WTC11 (cell line): ENCODE measurements around the gene CREB3. TPM values are rescaled to one million over a fixed set of nuclear protein-coding genes. Genes with fewer than 3 reads are reported as not detected.

Experiments used
- ATAC-seq: fragments of 200-7000 bp; cut with Tn5 transposase; 2 replicates; pipeline ENCODE4 v1.10.0; 2021; ENCODE audit warnings: mild to moderate bottlenecking, moderate library complexity
- CTCF ChIA-PET: fragments of 300-600 bp; sonication (Branson Sonifier 250); formaldehyde crosslinking; loops from one replicate; lab custom pipeline; 2021; ENCODE audit warnings: antibody characterized with exemption; lab: Charles Lee
- POLR2A ChIA-PET: fragments of 350-600 bp; sonication (Branson Sonifier 250); formaldehyde crosslinking; loops from one replicate; lab custom pipeline; 2021; ENCODE audit warnings: antibody characterized with exemption; lab: Charles Lee
- DNase-seq: peaks from one replicate; pipeline ENCODE4 v3.0.0; 2021; ENCODE audit warnings: low spot score
- H3K27ac Mint-ChIP-seq: 2 replicates; pipeline ENCODE4 v1.8.0; 2021; ENCODE audit warnings: mixed read lengths
- H3K27me3 Mint-ChIP-seq: 2 replicates; pipeline ENCODE4 v1.8.0; 2021; ENCODE audit warnings: low read depth, mild to moderate bottlenecking, moderate library complexity, mixed read lengths
- H3K36me3 Mint-ChIP-seq: 2 replicates; pipeline ENCODE4 v1.8.0; 2021; ENCODE audit warnings: mixed read lengths
- H3K4me1 Mint-ChIP-seq: 2 replicates; pipeline ENCODE4 v1.8.0; 2022; ENCODE audit warnings: mixed read lengths
- H3K4me3 Mint-ChIP-seq: 2 replicates; pipeline ENCODE4 v1.8.0; 2021; ENCODE audit warnings: mild to moderate bottlenecking, moderate library complexity, mixed read lengths
- H3K9me3 Mint-ChIP-seq: 2 replicates; pipeline ENCODE4 v1.8.0; 2021; ENCODE audit warnings: mixed read lengths
- ATF1 ChIP-seq: sonication (generic); formaldehyde crosslinking; IDR thresholded peaks from 2 replicates; pipeline ENCODE4 v1.8.1; 2023; ENCODE audit warnings: mild to moderate bottlenecking, moderate library complexity, missing genetic modification reagents
- CBFB ChIP-seq: sonication (generic); formaldehyde crosslinking; IDR thresholded peaks from 2 replicates; pipeline ENCODE4 v1.8.1; 2022; ENCODE audit warnings: mild to moderate bottlenecking, low read depth, missing genetic modification reagents
- CREB1 ChIP-seq: sonication (generic); formaldehyde crosslinking; IDR thresholded peaks from 2 replicates; pipeline ENCODE4 v1.8.0; 2023; ENCODE audit warnings: mild to moderate bottlenecking, missing genetic modification reagents
- KAT7 ChIP-seq: sonication (generic); formaldehyde crosslinking; IDR thresholded peaks from 2 replicates; pipeline ENCODE4 v1.8.1; 2023; ENCODE audit warnings: missing genetic modification reagents, mild to moderate bottlenecking, borderline replicate concordance
- MXD4 ChIP-seq: fragments of 250-450 bp; sonication (Bioruptor Pico); IDR thresholded peaks from 2 replicates; pipeline ENCODE4 v1.8.0; 2021; ENCODE audit warnings: mild to moderate bottlenecking, moderate library complexity, borderline replicate concordance
- MYBL2 ChIP-seq: sonication (generic); formaldehyde crosslinking; IDR thresholded peaks from 2 replicates; pipeline ENCODE4 v1.8.1; 2023; ENCODE audit warnings: mild to moderate bottlenecking, moderate library complexity, missing genetic modification reagents
- NFATC4 ChIP-seq: fragments of 250-450 bp; sonication (Bioruptor Pico); IDR thresholded peaks from 2 replicates; pipeline ENCODE4 v1.9.0; 2021; ENCODE audit warnings: mild to moderate bottlenecking
- NR1H2 ChIP-seq: sonication (generic); formaldehyde crosslinking; IDR thresholded peaks from 2 replicates; pipeline ENCODE4 v1.9.0; 2021; ENCODE audit warnings: mild to moderate bottlenecking, moderate library complexity, missing genetic modification reagents
- RELA ChIP-seq: sonication (generic); formaldehyde crosslinking; IDR thresholded peaks from 2 replicates; pipeline ENCODE4 v1.8.1; 2022; ENCODE audit warnings: missing genetic modification reagents, mild to moderate bottlenecking, borderline replicate concordance
- SOX15 ChIP-seq: fragments of 250-450 bp; sonication (Bioruptor Pico); IDR thresholded peaks from 2 replicates; pipeline ENCODE4 v1.9.0; 2021; ENCODE audit warnings: mild to moderate bottlenecking
- SP1 ChIP-seq: sonication (generic); formaldehyde crosslinking; conservative IDR thresholded peaks from 2 replicates; pipeline ENCODE4 v1.8.1; 2022; ENCODE audit warnings: missing genetic modification reagents
- TP53 ChIP-seq: sonication (generic); formaldehyde crosslinking; IDR thresholded peaks from 2 replicates; pipeline ENCODE4 v1.8.1; 2023; ENCODE audit warnings: mild to moderate bottlenecking, missing genetic modification reagents
- ZNF232 ChIP-seq: sonication (generic); formaldehyde crosslinking; IDR thresholded peaks from 2 replicates; pipeline ENCODE4 v1.8.0; 2022; ENCODE audit warnings: mild to moderate bottlenecking, missing genetic modification reagents
- ZNF317 ChIP-seq: sonication (generic); formaldehyde crosslinking; IDR thresholded peaks from 2 replicates; pipeline ENCODE4 v1.8.1; 2023; ENCODE audit warnings: low read depth, mild to moderate bottlenecking, moderate library complexity, missing genetic modification reagents, borderline replicate concordance
- ZNF416 ChIP-seq: fragments of 250-450 bp; sonication (Bioruptor Pico); IDR thresholded peaks from 2 replicates; pipeline ENCODE4 v1.9.0; 2021; ENCODE audit warnings: mild to moderate bottlenecking, inconsistent platforms
- total RNA-seq: library from RNA; stranded (reverse); gene quantifications from 3 replicates; pipeline ENCODE4 v1.2.3, GENCODE V29; 2021
- TF ChIP-seq, protein P1 (sequence below): sonication (generic); formaldehyde crosslinking; IDR thresholded peaks from 2 replicates; pipeline ENCODE4 v1.8.1; 2022; ENCODE audit warnings: mild to moderate bottlenecking, moderate library complexity, missing genetic modification reagents
- TF ChIP-seq, protein P2 (sequence below): sonication (generic); formaldehyde crosslinking; IDR thresholded peaks from 2 replicates; pipeline ENCODE4 v1.8.1; 2022; ENCODE audit warnings: low read depth, mild to moderate bottlenecking, moderate library complexity, missing genetic modification reagents, borderline replicate concordance
- TF ChIP-seq, protein P3 (sequence below): sonication (generic); formaldehyde crosslinking; IDR thresholded peaks from 2 replicates; pipeline ENCODE4 v1.8.1; 2023; ENCODE audit warnings: mild to moderate bottlenecking, missing genetic modification reagents, moderate library complexity
- TF ChIP-seq, protein P4 (sequence below): sonication (generic); formaldehyde crosslinking; IDR thresholded peaks from 2 replicates; pipeline ENCODE4 v1.8.1; 2022; ENCODE audit warnings: missing genetic modification reagents, borderline replicate concordance
- TF ChIP-seq, protein P5 (sequence below): fragments of 250-450 bp; sonication (Bioruptor Pico); conservative IDR thresholded peaks from 2 replicates; pipeline ENCODE4 v1.9.0; 2021; ENCODE audit warnings: mild to moderate bottlenecking
- TF ChIP-seq, protein P6 (sequence below): sonication (generic); formaldehyde crosslinking; conservative IDR thresholded peaks from 2 replicates; pipeline ENCODE4 v1.8.1; 2023; ENCODE audit warnings: mild to moderate bottlenecking, low read depth, missing genetic modification reagents, moderate library complexity
- TF ChIP-seq, protein P7 (sequence below): sonication (generic); formaldehyde crosslinking; IDR thresholded peaks from 2 replicates; pipeline ENCODE4 v1.8.0; 2022; ENCODE audit warnings: mild to moderate bottlenecking, missing genetic modification reagents
- TF ChIP-seq, protein P8 (sequence below): sonication (generic); formaldehyde crosslinking; IDR thresholded peaks from 2 replicates; pipeline ENCODE4 v1.8.1; 2023; ENCODE audit warnings: mild to moderate bottlenecking, missing genetic modification reagents

The CREB3 gene
- total RNA-seq, 1 experiment from 2014 or later, result 21.4 TPM

DNA sequence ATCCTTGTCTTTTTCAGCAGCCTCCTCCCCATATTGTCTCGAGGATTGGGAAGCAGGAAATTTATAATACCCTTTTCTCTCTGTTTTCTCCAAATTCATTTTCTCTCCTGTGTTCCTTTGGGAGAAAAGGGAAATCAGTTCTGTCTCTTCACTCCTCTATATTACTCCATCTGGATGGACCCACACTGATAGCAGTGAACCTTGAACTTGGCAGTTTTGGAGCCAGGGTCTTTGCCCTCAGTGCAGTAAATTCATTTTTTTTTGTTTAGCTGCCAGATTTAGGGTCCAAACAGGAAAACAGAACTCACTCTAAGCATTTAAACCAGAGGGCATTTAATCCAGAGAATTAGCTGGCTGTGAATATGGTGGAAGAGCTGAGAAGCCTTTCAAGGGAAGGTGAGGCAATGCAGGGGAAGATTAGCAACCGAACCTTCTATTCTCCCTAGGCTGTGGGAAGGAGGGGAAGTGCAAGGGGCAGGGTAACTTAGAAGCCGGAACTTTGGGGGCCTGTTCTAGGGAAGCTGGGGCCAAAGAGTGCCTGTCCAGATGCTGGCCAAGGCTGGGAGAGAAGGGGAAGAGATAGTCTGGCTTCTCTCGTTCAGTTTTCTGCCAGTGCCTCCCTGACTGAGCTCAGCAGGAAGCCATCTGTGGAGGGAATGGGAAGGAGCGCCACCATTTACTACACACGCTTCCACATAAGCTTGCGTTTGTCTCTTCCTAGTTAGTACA lies 42.6 kb downstream of the CREB3 start (continued):
- TF ChIP-seq, protein P1, sequence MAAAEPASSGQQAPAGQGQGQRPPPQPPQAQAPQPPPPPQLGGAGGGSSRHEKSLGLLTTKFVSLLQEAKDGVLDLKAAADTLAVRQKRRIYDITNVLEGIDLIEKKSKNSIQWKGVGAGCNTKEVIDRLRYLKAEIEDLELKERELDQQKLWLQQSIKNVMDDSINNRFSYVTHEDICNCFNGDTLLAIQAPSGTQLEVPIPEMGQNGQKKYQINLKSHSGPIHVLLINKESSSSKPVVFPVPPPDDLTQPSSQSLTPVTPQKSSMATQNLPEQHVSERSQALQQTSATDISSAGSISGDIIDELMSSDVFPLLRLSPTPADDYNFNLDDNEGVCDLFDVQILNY, result no peak
- TF ChIP-seq CBFB (CRISPR knock-in tag) (no peak), MYBL2 (no peak), NR1H2 (CRISPR knock-in tag) (no peak), KAT7 (no peak)
- TF ChIP-seq, protein P2, sequence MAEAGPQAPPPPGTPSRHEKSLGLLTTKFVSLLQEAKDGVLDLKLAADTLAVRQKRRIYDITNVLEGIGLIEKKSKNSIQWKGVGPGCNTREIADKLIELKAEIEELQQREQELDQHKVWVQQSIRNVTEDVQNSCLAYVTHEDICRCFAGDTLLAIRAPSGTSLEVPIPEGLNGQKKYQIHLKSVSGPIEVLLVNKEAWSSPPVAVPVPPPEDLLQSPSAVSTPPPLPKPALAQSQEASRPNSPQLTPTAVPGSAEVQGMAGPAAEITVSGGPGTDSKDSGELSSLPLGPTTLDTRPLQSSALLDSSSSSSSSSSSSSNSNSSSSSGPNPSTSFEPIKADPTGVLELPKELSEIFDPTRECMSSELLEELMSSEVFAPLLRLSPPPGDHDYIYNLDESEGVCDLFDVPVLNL, result no peak
- TF ChIP-seq, protein P3, sequence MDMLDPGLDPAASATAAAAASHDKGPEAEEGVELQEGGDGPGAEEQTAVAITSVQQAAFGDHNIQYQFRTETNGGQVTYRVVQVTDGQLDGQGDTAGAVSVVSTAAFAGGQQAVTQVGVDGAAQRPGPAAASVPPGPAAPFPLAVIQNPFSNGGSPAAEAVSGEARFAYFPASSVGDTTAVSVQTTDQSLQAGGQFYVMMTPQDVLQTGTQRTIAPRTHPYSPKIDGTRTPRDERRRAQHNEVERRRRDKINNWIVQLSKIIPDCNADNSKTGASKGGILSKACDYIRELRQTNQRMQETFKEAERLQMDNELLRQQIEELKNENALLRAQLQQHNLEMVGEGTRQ (CRISPR knock-in tag), result no peak
- TF ChIP-seq, protein P4, sequence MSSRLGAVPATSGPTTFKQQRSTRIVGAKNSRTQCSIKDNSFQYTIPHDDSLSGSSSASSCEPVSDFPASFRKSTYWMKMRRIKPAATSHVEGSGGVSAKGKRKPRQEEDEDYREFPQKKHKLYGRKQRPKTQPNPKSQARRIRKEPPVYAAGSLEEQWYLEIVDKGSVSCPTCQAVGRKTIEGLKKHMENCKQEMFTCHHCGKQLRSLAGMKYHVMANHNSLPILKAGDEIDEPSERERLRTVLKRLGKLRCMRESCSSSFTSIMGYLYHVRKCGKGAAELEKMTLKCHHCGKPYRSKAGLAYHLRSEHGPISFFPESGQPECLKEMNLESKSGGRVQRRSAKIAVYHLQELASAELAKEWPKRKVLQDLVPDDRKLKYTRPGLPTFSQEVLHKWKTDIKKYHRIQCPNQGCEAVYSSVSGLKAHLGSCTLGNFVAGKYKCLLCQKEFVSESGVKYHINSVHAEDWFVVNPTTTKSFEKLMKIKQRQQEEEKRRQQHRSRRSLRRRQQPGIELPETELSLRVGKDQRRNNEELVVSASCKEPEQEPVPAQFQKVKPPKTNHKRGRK (CRISPR knock-in tag), result no peak

DNA sequence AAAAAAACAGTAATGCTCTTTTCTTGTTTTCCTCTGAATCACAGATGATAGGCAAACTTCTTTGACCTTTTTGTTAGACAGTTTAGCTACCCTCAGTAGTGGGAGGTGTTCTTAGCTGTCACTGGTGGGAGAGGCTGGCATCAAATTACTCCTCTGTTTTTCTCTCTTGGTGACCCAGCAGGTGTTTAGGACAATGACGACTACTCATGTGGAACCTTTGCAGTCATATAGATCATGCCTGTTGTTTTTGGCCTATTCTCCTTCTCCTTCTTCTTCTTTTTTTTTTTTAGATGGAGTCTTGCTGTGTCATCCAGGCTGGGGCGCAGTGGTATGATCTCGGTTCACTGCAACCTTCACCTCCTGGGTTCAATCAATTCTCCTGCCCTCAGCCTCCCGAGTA lies 43.6 kb downstream of the CREB3 start:
- no peak for DNase-seq
- Mint-ChIP-seq H3K9me3 (no peaks in the 10 kb centered on the region; the same call in 1 of the 2 replicates), H3K4me1 (peaks cover 18% of the 10 kb centered on the region), H3K4me3 (no peak overlapping the region), H3K27ac (no peak overlapping the region), H3K36me3 (peaks cover 5% of the 10 kb centered on the region; the same call in 1 of the 2 replicates), H3K27me3 (no peaks in the 10 kb centered on the region)
- ChIA-PET POLR2A (interaction anchor here (1.2 kb wide), 1 partner anchor 27 kb away, joined by 3 read pairs; the partner anchor contains the start of genes GBA2 and RGP1), CTCF (interaction anchor here (0.9 to 4.0 kb wide), 14 partner anchors 14 to 127 kb away, joined by 3 to 40 read pairs (median 5); partner anchors contain the start of genes GBA2, HINT2, RGP1 and SPAG8)
- no peak for ATAC-seq
- TF ChIP-seq, protein P5, sequence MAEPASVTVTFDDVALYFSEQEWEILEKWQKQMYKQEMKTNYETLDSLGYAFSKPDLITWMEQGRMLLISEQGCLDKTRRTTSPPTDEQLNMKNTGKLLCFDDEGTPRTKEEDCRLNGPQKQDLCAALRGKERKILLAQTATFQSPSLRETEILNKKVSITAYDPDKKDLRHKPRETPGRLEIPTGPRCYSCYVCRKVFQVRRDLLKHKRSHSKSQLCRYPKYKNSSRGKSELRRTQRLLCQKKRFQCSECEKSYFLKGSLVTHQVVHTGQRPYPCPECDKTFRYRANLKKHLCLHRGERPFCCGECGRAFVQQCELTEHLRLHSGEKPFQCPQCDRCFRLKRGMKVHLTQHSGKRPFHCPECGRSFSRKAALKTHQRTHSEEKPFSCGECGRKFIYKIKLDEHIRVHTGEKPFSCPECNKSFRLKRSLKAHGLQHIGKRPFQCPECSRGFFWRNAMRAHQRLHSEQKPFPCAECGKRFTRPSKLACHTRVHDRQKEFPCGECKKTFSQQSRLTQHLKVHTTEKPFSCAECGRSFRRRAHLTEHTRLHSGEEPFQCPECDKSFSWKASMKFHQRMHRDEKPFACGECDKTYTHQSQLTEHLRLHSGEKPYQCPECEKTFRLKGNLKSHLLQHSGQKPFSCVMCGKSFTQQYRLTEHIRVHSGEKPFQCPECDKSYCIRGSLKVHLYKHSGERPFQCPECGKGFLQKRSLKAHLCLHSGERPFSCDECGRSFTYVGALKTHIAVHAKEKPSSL (CRISPR knock-in tag), result no peak
- TF ChIP-seq, protein P6, sequence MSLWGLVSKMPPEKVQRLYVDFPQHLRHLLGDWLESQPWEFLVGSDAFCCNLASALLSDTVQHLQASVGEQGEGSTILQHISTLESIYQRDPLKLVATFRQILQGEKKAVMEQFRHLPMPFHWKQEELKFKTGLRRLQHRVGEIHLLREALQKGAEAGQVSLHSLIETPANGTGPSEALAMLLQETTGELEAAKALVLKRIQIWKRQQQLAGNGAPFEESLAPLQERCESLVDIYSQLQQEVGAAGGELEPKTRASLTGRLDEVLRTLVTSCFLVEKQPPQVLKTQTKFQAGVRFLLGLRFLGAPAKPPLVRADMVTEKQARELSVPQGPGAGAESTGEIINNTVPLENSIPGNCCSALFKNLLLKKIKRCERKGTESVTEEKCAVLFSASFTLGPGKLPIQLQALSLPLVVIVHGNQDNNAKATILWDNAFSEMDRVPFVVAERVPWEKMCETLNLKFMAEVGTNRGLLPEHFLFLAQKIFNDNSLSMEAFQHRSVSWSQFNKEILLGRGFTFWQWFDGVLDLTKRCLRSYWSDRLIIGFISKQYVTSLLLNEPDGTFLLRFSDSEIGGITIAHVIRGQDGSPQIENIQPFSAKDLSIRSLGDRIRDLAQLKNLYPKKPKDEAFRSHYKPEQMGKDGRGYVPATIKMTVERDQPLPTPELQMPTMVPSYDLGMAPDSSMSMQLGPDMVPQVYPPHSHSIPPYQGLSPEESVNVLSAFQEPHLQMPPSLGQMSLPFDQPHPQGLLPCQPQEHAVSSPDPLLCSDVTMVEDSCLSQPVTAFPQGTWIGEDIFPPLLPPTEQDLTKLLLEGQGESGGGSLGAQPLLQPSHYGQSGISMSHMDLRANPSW (CRISPR knock-in tag), result no peak
- TF ChIP-seq ZNF317 (CRISPR knock-in tag) (no peak), ATF1 (CRISPR knock-in tag) (no peak), SP1 (CRISPR knock-in tag) (no peak), NFATC4 (CRISPR knock-in tag) (no peak), MXD4 (no peak), ZNF416 (no peak), TP53 (CRISPR knock-in tag) (no peak), CREB1 (CRISPR knock-in tag) (no peak), RELA (no peak), SOX15 (CRISPR knock-in tag) (no peak), ZNF232 (CRISPR knock-in tag) (no peak)
- TF ChIP-seq, protein P7, sequence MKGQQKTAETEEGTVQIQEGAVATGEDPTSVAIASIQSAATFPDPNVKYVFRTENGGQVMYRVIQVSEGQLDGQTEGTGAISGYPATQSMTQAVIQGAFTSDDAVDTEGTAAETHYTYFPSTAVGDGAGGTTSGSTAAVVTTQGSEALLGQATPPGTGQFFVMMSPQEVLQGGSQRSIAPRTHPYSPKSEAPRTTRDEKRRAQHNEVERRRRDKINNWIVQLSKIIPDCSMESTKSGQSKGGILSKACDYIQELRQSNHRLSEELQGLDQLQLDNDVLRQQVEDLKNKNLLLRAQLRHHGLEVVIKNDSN (CRISPR knock-in tag), result no peak
- TF ChIP-seq, protein P1, result no peak
- TF ChIP-seq, protein P8, sequence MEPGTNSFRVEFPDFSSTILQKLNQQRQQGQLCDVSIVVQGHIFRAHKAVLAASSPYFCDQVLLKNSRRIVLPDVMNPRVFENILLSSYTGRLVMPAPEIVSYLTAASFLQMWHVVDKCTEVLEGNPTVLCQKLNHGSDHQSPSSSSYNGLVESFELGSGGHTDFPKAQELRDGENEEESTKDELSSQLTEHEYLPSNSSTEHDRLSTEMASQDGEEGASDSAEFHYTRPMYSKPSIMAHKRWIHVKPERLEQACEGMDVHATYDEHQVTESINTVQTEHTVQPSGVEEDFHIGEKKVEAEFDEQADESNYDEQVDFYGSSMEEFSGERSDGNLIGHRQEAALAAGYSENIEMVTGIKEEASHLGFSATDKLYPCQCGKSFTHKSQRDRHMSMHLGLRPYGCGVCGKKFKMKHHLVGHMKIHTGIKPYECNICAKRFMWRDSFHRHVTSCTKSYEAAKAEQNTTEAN (CRISPR knock-in tag), result no peak
